ENCODE results near the gene RNF14. TPM values are rescaled to one million over a fixed set of nuclear protein-coding genes. Genes with fewer than 3 reads are reported as not detected.
A peak's percentile ranks its signal among the peaks of the same experiment; 100 is the strongest.

Gene RNF14
- polyA plus RNA-seq, 5 donors, result 43.5 to 50.3 (median 49.4) TPM

- no peak for DNase-seq
These were observed 24.8 kb upstream of the RNF14 start for GRCh38 chr5:141944076-141944475.

GRCh38 chr5:141945511-141946051 is 23.3 kb upstream of the RNF14 start:
- DNase-seq, result no peak

- DNase-seq, result no peak
These were observed 21.6 kb upstream of the RNF14 start for GRCh38 chr5:141947316-141947715.

- DNase-seq, result no peak
These were observed 20.1 kb upstream of the RNF14 start for GRCh38 chr5:141948812-141949211.

GRCh38 chr5:141949511-141949910 is 19.4 kb upstream of the RNF14 start:
- DNase-seq, result no peak

GRCh38 chr5:141950207-141951005 is 18.5 kb upstream of the RNF14 start:
- DNase-seq, result no peak

- peak; percentile 35 to 46 for DNase-seq
These were observed 17.5 kb upstream of the RNF14 start for GRCh38 chr5:141951332-141951781.

GRCh38 chr5:141952020-141952419 is 16.9 kb upstream of the RNF14 start:
- DNase-seq, result no peak

- no peak for DNase-seq
These were observed 14.7 kb upstream of the RNF14 start for GRCh38 chr5:141954194-141954593.

GRCh38 chr5:141957367-141957996 is 11.4 kb upstream of the RNF14 start:
- no peak for DNase-seq

GRCh38 chr5:141958113-141958512 is 10.8 kb upstream of the RNF14 start, which contains the start of gene PCDH12:
TSS of gene PCDH12 (minus strand) at chr5:141958202. CDS start at chr5:141957851, 351 bp downstream.
- peak; percentile 51 to 71 for DNase-seq

GRCh38 chr5:141958546-141959172 is 10.2 kb upstream of the RNF14 start:
- DNase-seq, result no peak

- DNase-seq, result no peak
These were observed 8.9 kb upstream of the RNF14 start for GRCh38 chr5:141960018-141960417.

- peak; percentile 76 to 89 for DNase-seq
These were observed 8.2 kb upstream of the RNF14 start for GRCh38 chr5:141960449-141961323.

- DNase-seq, result no peak
These were observed 7.4 kb upstream of the RNF14 start for GRCh38 chr5:141961466-141961865.

- DNase-seq, result no peak
These were observed 5.2 kb upstream of the RNF14 start for GRCh38 chr5:141963701-141964100.

- no peak for DNase-seq
These were observed 3.8 kb upstream of the RNF14 start for GRCh38 chr5:141965071-141965470.

GRCh38 chr5:141966275-141966962 is 2.5 kb upstream of the RNF14 start:
- no peak for DNase-seq

- DNase-seq, result no peak
These were observed 2.0 kb upstream of the RNF14 start for GRCh38 chr5:141966963-141967333.
